A549 (cell line): ENCODE results near the gene DTD1. TPM values are rescaled to one million over a fixed set of nuclear protein-coding genes. Genes with fewer than 3 reads are reported as not detected.

ENCODE experiments used
- ATAC-seq, 2 experiments: fragments of 200-7000 bp in 1 of 2; fragments of >200 bp in 1 of 2; cut with Nextera tagmentation in 1 of 2; cut with Tn5 transposase in 1 of 2; 3 replicates each; pipeline versions ENCODE4 v1.8.0 to v1.9.1; 2018 to 2020; ENCODE audit warnings: mild to moderate bottlenecking in 1 of 2, moderate library complexity in 1 of 2
- CTCF ChIA-PET: fragments of 300-600 bp; sonication (Branson Sonifier 250); formaldehyde crosslinking; extraction: SDS; loops from one replicate; lab custom pipeline; 2021; ENCODE audit warnings: antibody characterized with exemption, inconsistent platforms; lab: Yijun Ruan, JAX
- POLR2A ChIA-PET: fragments of 350-600 bp; formaldehyde crosslinking; extraction: SDS; loops from one replicate; lab custom pipeline; 2021; ENCODE audit warnings: antibody characterized with exemption, inconsistent platforms; lab: Yijun Ruan, JAX
- DNase-seq, 2 experiments: peaks; one replicate each; pipeline versions ENCODE4 v3.0.0 to v3.0.0-alpha.2; 2011 to 2016; ENCODE audit warnings: low read depth in 1 of 2, low spot score in 1 of 2
- FAIRE-seq: peaks from 2 replicates; lab custom pipeline; 2011; peaks lifted over from hg19 to GRCh38; lab: Jason Lieb, UNC
- H3K27ac ChIP-seq, 2 experiments: fragments of >200 bp; sonication (Bioruptor Twin); formaldehyde crosslinking; 3 replicates each; pipeline ENCODE4 v1.5.1; 2016 to 2017
- H3K4me1 ChIP-seq: fragments of >200 bp; sonication (Bioruptor Twin); formaldehyde crosslinking; 3 replicates; pipeline ENCODE4 v1.6.1; 2016
- H3K4me2 ChIP-seq: fragments of >200 bp; sonication (Bioruptor Twin); formaldehyde crosslinking; 3 replicates; pipeline ENCODE4 v1.6.1; 2016
- H3K4me3 ChIP-seq: fragments of >200 bp; sonication (Bioruptor Twin); formaldehyde crosslinking; 3 replicates; pipeline ENCODE4 v1.5.1; 2016
- H3K9me3 ChIP-seq: fragments of >200 bp; sonication (Bioruptor Twin); formaldehyde crosslinking; 3 replicates; pipeline ENCODE4 v1.6.1; 2016
- ATOH8 ChIP-seq: fragments of 250-450 bp; sonication (Bioruptor Pico); IDR thresholded peaks from 2 replicates; pipeline ENCODE4 v1.5.0; 2020; ENCODE audit warnings: low read depth, mild to moderate bottlenecking, moderate library complexity
- BCL3 ChIP-seq: fragments of >200 bp; sonication (Bioruptor Twin); formaldehyde crosslinking; IDR thresholded peaks from 3 replicates; pipeline ENCODE4 v1.6.1; 2016
- BHLHE40 ChIP-seq: IDR thresholded peaks from 2 replicates; pipeline ENCODE4 v1.6.1; 2012; ENCODE audit warnings: low read depth, low read length, inconsistent platforms
- CBX2 ChIP-seq: fragments of 200-600 bp; sonication (generic); IDR thresholded peaks from 2 replicates; pipeline ENCODE4 v1.6.1; 2016; ENCODE audit warnings: low read depth, mild to moderate bottlenecking, borderline replicate concordance
- CBX8 ChIP-seq: fragments of 200-600 bp; sonication (generic); IDR thresholded peaks from 2 replicates; pipeline ENCODE4 v1.6.1; 2016
- CEBPB ChIP-seq, 2 experiments: fragments of >200 bp in 1 of 2; sonication (Bioruptor Twin) in 1 of 2; formaldehyde crosslinking in 1 of 2; IDR thresholded peaks; 2 replicates each; pipeline ENCODE4 v1.6.1; 2012 to 2016
- CHD4 ChIP-seq: fragments of 200-600 bp; sonication (generic); IDR thresholded peaks from 2 replicates; pipeline ENCODE4 v1.6.1; 2016; ENCODE audit warnings: antibody characterized with exemption, mild to moderate bottlenecking, borderline replicate concordance
- EHF ChIP-seq: fragments of 250-450 bp; sonication (Bioruptor Pico); IDR thresholded peaks from 2 replicates; pipeline ENCODE4 v1.5.0; 2020; ENCODE audit warnings: mild to moderate bottlenecking
- EHMT2 ChIP-seq: fragments of 200-600 bp; sonication (generic); IDR thresholded peaks from 2 replicates; pipeline ENCODE4 v1.6.1; 2016; ENCODE audit warnings: antibody characterized with exemption, low read depth, mild to moderate bottlenecking, moderate library complexity
- EP300 ChIP-seq, 2 experiments: fragments of >200 bp; sonication (Bioruptor Twin); formaldehyde crosslinking; IDR thresholded peaks; 2 replicates in 1 of 2; 3 replicates in 1 of 2; pipeline ENCODE4 v1.6.1; 2016 to 2017
- FOSB ChIP-seq: fragments of 250-450 bp; sonication (Bioruptor Pico); IDR thresholded peaks from 2 replicates; pipeline ENCODE4 v1.5.0; 2020; ENCODE audit warnings: mild to moderate bottlenecking, moderate library complexity
- FOXS1 ChIP-seq: fragments of 250-450 bp; sonication (Bioruptor Pico); IDR thresholded peaks from 2 replicates; pipeline ENCODE4 v1.5.0; 2020; ENCODE audit warnings: mild to moderate bottlenecking, moderate library complexity
- HDAC2 ChIP-seq: fragments of 200-600 bp; sonication (generic); IDR thresholded peaks from 2 replicates; pipeline ENCODE4 v1.6.1; 2016
- HEYL ChIP-seq: fragments of 250-450 bp; sonication (Bioruptor Pico); IDR thresholded peaks from 2 replicates; pipeline ENCODE4 v1.8.0; 2021; ENCODE audit warnings: mild to moderate bottlenecking, moderate library complexity
- HMGXB4 ChIP-seq: fragments of 250-450 bp; sonication (Bioruptor Pico); IDR thresholded peaks from 2 replicates; pipeline ENCODE4 v1.5.0; 2021; ENCODE audit warnings: mild to moderate bottlenecking, moderate library complexity, borderline replicate concordance
- HOXB13 ChIP-seq: fragments of 250-450 bp; sonication (Bioruptor Pico); IDR thresholded peaks from 2 replicates; pipeline ENCODE4 v1.5.0; 2020; ENCODE audit warnings: low read depth, mild to moderate bottlenecking, moderate library complexity
- HOXB5 ChIP-seq: fragments of 250-450 bp; sonication (Bioruptor Pico); IDR thresholded peaks from 2 replicates; pipeline ENCODE4 v1.5.0; 2020; ENCODE audit warnings: mild to moderate bottlenecking, moderate library complexity
- KDM1A ChIP-seq: fragments of 200-600 bp; sonication (generic); IDR thresholded peaks from 2 replicates; pipeline ENCODE4 v1.6.1; 2016; ENCODE audit warnings: low read depth, mild to moderate bottlenecking
- NPAS2 ChIP-seq: fragments of 250-450 bp; sonication (Bioruptor Pico); IDR thresholded peaks from 2 replicates; pipeline ENCODE4 v1.8.0; 2022; ENCODE audit warnings: mild to moderate bottlenecking, moderate library complexity, borderline replicate concordance
- NR3C1 ChIP-seq: fragments of >200 bp; sonication (Bioruptor Twin); formaldehyde crosslinking; IDR thresholded peaks from 3 replicates; pipeline ENCODE4 v1.6.1; 2017
- RARB ChIP-seq: fragments of 250-450 bp; sonication (Bioruptor Pico); IDR thresholded peaks from 2 replicates; pipeline ENCODE4 v1.8.0; 2021; ENCODE audit warnings: mild to moderate bottlenecking, moderate library complexity
- REST ChIP-seq: fragments of 200-600 bp; sonication (generic); IDR thresholded peaks from 2 replicates; pipeline ENCODE4 v1.6.1; 2016; ENCODE audit warnings: antibody characterized with exemption, mild to moderate bottlenecking, moderate library complexity
- RFX5 ChIP-seq: fragments of 450-650 bp; IDR thresholded peaks from 2 replicates; pipeline ENCODE4 v1.7.1; 2014; ENCODE audit warnings: antibody characterized with exemption, mild to moderate bottlenecking, moderate library complexity
- SMC3 ChIP-seq: fragments of >200 bp; sonication (Bioruptor Twin); formaldehyde crosslinking; IDR thresholded peaks from 3 replicates; pipeline ENCODE4 v1.6.1; 2018; ENCODE audit warnings: inconsistent platforms
- TFCP2L1 ChIP-seq: fragments of 250-450 bp; sonication (Bioruptor Pico); IDR thresholded peaks from 2 replicates; pipeline ENCODE4 v1.5.0; 2021; ENCODE audit warnings: mild to moderate bottlenecking
- ZFP36 ChIP-seq: fragments of 450-650 bp; IDR thresholded peaks from 2 replicates; pipeline ENCODE4 v1.6.1; 2014; ENCODE audit warnings: borderline replicate concordance; ENCODE audit not compliant: partially characterized antibody
- WGBS: methylation state at CpG from one replicate; pipeline ENCODE4 v1.1.6; 2017; ENCODE audit errors: missing lambda C conversion rate; 5-methylcytosine and 5-hydroxymethylcytosine counted together
- polyA plus RNA-seq, 4 experiments: library from polyadenylated mRNA; depleted of rRNA in 3 of 4; stranded (reverse); fragments of >200 nt; fragmentation: RNase III in 1 of 4; extraction: RNeasy Plus Mini Kit Qiagen cat#74134 plus additional on column Dnase treatment in 1 of 4; gene quantifications; 2 replicates in 3 of 4; 3 replicates in 1 of 4; pipeline ENCODE4 v1.2.3, GENCODE V29; 2011 to 2017

Gene DTD1
- polyA plus RNA-seq, 2 of the 4 experiments (the other 2 are of a cell fraction) = 72.8 to 99.3 TPM

GRCh38 chr20:18724077-18724476, 136.2 kb downstream of the DTD1 start:
- Histone ChIP-seq H3K27ac (no peak overlapping the region), H3K4me3 (no peak overlapping the region), H3K9me3 (no peaks in the 10 kb centered on the region)
- CTCF ChIA-PET = interaction anchor here (1.8 kb wide), 1 partner anchor 10 kb away, joined by 3 read pairs; no protein-coding TSS in a partner anchor
- FAIRE-seq = no peak
- WGBS = 80% methylated on average over 3 of the region's 3 CpGs
- TF ChIP-seq CEBPB (IDR thresholded peaks at IDR 0.05) = no peak
- no peak for TF ChIP-seq ZFP36
- TF ChIP-seq CBX8 = no peak
- no peak for TF ChIP-seq NPAS2 (CRISPR knock-in tag)
- no peak for TF ChIP-seq RARB (CRISPR knock-in tag)
- TF ChIP-seq SMC3 = no peak
- TF ChIP-seq BHLHE40 = no peak
- no peak for TF ChIP-seq RFX5
- TF ChIP-seq CHD4 = no peak
- TF ChIP-seq CBX2 = no peak
- TF ChIP-seq, all 56 proteins: peak for 0
- POLR2A ChIA-PET = no interaction called here
- Histone ChIP-seq H3K4me1 (no peaks in the 10 kb centered on the region), H3K4me2 (no peak overlapping the region)
- ATAC-seq (no peak), DNase-seq (no peak)

GRCh38 chr20:18724788-18725464, 137.1 kb downstream of the DTD1 start:
- Histone ChIP-seq H3K4me3 (no peak overlapping the region), H3K27ac (no peak overlapping the region), H3K9me3 (no peaks in the 10 kb centered on the region), H3K4me2 (no peak overlapping the region), H3K4me1 (no peaks in the 10 kb centered on the region)
- FAIRE-seq (no peak), ATAC-seq (no peak), DNase-seq (no peak)
- ChIA-PET POLR2A (no interaction called here), CTCF (interaction anchor here (0.6 to 1.8 kb wide), 3 partner anchors 9 to 398 kb away, joined by 3 read pairs; no protein-coding TSS in a partner anchor)
- TF ChIP-seq EHMT2 (no peak), HMGXB4 (CRISPR knock-in tag) (no peak), HEYL (CRISPR knock-in tag) (no peak), KDM1A (no peak), NR3C1 (no peak), HOXB13 (CRISPR knock-in tag) (no peak), BCL3 (no peak), BHLHE40 (no peak), ATOH8 (CRISPR knock-in tag) (no peak), CBX2 (no peak)
- WGBS = 53% methylated on average over 4 of the region's 4 CpGs

- Histone ChIP-seq H3K4me2 (no peak overlapping the region), H3K4me3 (no peak overlapping the region), H3K27ac (no peak overlapping the region), H3K4me1 (no peaks in the 10 kb centered on the region), H3K9me3 (no peaks in the 10 kb centered on the region)
- WGBS = 84% methylated on average over 9 of the region's 9 CpGs
- DNase-seq (no peak), FAIRE-seq (no peak), ATAC-seq (no peak)
- ChIA-PET CTCF (no interaction called here), POLR2A (no interaction called here)
- TF ChIP-seq HDAC2 (no peak), FOSB (CRISPR knock-in tag) (no peak), HOXB5 (no peak), BCL3 (no peak), FOXS1 (CRISPR knock-in tag) (no peak), EHF (CRISPR knock-in tag) (no peak), RARB (CRISPR knock-in tag) (no peak), REST (no peak), KDM1A (no peak), EP300 (IDR thresholded peaks at IDR 0.05) (no peak), SMC3 (no peak), TFCP2L1 (no peak)
Observed at GRCh38 chr20:18727032-18727508, 139.2 kb downstream of the DTD1 start.
